GM23248 (cell line): Measurements from ENCODE around the gene SMC6. TPM values are rescaled to one million over a fixed set of nuclear protein-coding genes. Genes with fewer than 3 reads are reported as not detected.

Experiments used
- DNase-seq: peaks from one replicate; pipeline ENCODE4 v3.0.0-alpha.2; 2015
- H2AFZ ChIP-seq: fragments of 200-600 bp; sonication (generic); 2 replicates; pipeline ENCODE4 v1.6.1; 2016; ENCODE audit warnings: antibody characterized with exemption
- H3F3A ChIP-seq: fragments of 200-600 bp; sonication (generic); 2 replicates; pipeline ENCODE4 v1.6.1; 2016; ENCODE audit warnings: mild to moderate bottlenecking, antibody characterized with exemption, mixed run types; ENCODE audit not compliant: insufficient read depth
- H3K27ac ChIP-seq: fragments of 200-600 bp; sonication (generic); 2 replicates; pipeline ENCODE4 v1.5.1; 2016; ENCODE audit warnings: mild to moderate bottlenecking
- H3K27me3 ChIP-seq: fragments of 200-600 bp; sonication (generic); replicated peaks from 2 replicates; pipeline ENCODE4 v1.6.1; 2016; ENCODE audit warnings: mild to moderate bottlenecking; ENCODE audit not compliant: insufficient read depth
- H3K36me3 ChIP-seq: fragments of 200-600 bp; sonication (generic); 2 replicates; pipeline ENCODE4 v1.6.1; 2016; ENCODE audit warnings: low read depth, mild to moderate bottlenecking
- H3K4me1 ChIP-seq: fragments of 200-600 bp; sonication (generic); 2 replicates; pipeline ENCODE4 v1.6.1; 2016; ENCODE audit warnings: mild to moderate bottlenecking; ENCODE audit not compliant: insufficient read depth
- H3K4me2 ChIP-seq: fragments of 200-600 bp; sonication (generic); one replicate; pipeline ENCODE4 v1.6.1; 2016; ENCODE audit warnings: mild to moderate bottlenecking; ENCODE audit not compliant: unreplicated experiment
- H3K4me3 ChIP-seq: fragments of 200-600 bp; sonication (generic); 2 replicates; pipeline ENCODE4 v1.5.1; 2016; ENCODE audit warnings: mild to moderate bottlenecking
- H3K79me2 ChIP-seq: fragments of 200-600 bp; sonication (generic); 2 replicates; pipeline ENCODE4 v1.6.1; 2016; ENCODE audit warnings: mild to moderate bottlenecking; ENCODE audit not compliant: insufficient read depth
- H3K9ac ChIP-seq: fragments of 200-600 bp; sonication (generic); 2 replicates; pipeline ENCODE4 v1.6.1; 2016; ENCODE audit warnings: mild to moderate bottlenecking
- H3K9me2 ChIP-seq: fragments of 200-600 bp; sonication (generic); 2 replicates; pipeline ENCODE4 v1.6.1; 2016; ENCODE audit warnings: mixed run types, mild to moderate bottlenecking, moderate library complexity; ENCODE audit not compliant: insufficient read depth
- H3K9me3 ChIP-seq: fragments of 200-600 bp; sonication (generic); one replicate; pipeline ENCODE4 v1.6.1; 2017; ENCODE audit warnings: low read depth
- H4K20me1 ChIP-seq: fragments of 200-600 bp; sonication (generic); 2 replicates; pipeline ENCODE4 v1.6.0; 2016; ENCODE audit not compliant: insufficient read depth
- EZH2 ChIP-seq: fragments of 200-600 bp; sonication (generic); IDR thresholded peaks from 2 replicates; pipeline ENCODE4 v1.6.1; 2018; ENCODE audit warnings: antibody characterized with exemption, mild to moderate bottlenecking; ENCODE audit not compliant: insufficient read depth, poor library complexity, severe bottlenecking
- EZH2phosphoT487 ChIP-seq: fragments of 200-600 bp; sonication (generic); IDR thresholded peaks from 2 replicates; pipeline ENCODE4 v1.6.1; 2018; ENCODE audit warnings: antibody characterized with exemption, moderate library complexity, mild to moderate bottlenecking, low read depth; ENCODE audit not compliant: insufficient read depth
- WGBS, 2 experiments: methylation state at CpG; one replicate each; pipeline ENCODE4 v1.1.6; 2015 to 2017; ENCODE audit warnings: low lambda C conversion rate in 2 of 2, low coverage in 1 of 2; ENCODE audit errors: missing lambda C conversion rate in 2 of 2; 5-methylcytosine and 5-hydroxymethylcytosine counted together
- in situ Hi-C: fragments of 300-500 bp; cut with MboI; formaldehyde crosslinking; loops from 2 replicates; pipeline ENCODE4 v1.15.0; 2020
- polyA plus RNA-seq: library from polyadenylated mRNA; unstranded; fragments of >200 nt; fragmentation: Nextera tagmentation; extraction: Ambion mirVana; gene quantifications from 2 replicates; pipeline ENCODE4 v1.2.1, GENCODE V29; 2016
- total RNA-seq: library from RNA; depleted of rRNA; stranded (reverse); fragments of >200 nt; shearing (Covaris generic); gene quantifications from 2 replicates; pipeline ENCODE4 v1.2.3, GENCODE V29; 2014

Gene SMC6
- total and polyA plus RNA-seq, 2 experiments from 2014 or later = 20.9 to 22.0 TPM

DNA sequence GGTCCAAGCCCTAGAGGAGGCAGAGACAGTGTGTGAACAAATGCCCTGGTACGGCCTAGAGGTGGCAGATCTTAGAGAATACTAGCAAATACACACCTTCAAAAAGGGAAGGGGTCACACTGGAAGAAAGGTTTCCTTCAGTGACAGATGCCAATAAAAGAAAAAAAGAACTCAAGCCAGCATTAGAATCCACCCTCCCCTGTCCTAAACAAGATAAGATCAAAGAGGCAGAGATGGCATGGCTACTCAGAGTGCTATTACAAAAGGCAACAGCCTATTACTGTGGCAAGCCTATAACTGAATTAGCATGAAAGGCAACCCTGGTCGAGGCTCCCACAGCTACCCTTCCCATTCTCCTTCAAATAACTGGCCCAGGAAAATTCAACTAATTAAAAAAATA lies 69.6 kb downstream of the SMC6 start:
- Histone ChIP-seq H3K36me3 (peaks cover 32% of the 10 kb centered on the region), H3K9me2 (no peaks in the 10 kb centered on the region), H4K20me1 (no peaks in the 10 kb centered on the region), H3K4me2 (no peak overlapping the region), H3F3A (no peaks in the 10 kb centered on the region), H2AFZ (no peak overlapping the region), H3K9me3 (no peaks in the 10 kb centered on the region), H3K79me2 (0 out of 2 replicates have a peak, but pooled peaks cover 3% of the 10 kb centered on the region), H3K4me1 (0 out of 2 replicates have a peak, but pooled peaks cover 4% of the 10 kb centered on the region), H3K4me3 (no peak overlapping the region), H3K27ac (no peak overlapping the region), H3K9ac (no peak overlapping the region), H3K27me3 (no peaks in the 10 kb centered on the region)
- TF ChIP-seq EZH2 (no peak), EZH2phosphoT487 (no peak)
- in situ Hi-C loops = no loop called here
- WGBS, 2 experiments = 84 to 88% methylated on average over 2 of the region's 2 CpGs
- DNase-seq = no peak

DNA sequence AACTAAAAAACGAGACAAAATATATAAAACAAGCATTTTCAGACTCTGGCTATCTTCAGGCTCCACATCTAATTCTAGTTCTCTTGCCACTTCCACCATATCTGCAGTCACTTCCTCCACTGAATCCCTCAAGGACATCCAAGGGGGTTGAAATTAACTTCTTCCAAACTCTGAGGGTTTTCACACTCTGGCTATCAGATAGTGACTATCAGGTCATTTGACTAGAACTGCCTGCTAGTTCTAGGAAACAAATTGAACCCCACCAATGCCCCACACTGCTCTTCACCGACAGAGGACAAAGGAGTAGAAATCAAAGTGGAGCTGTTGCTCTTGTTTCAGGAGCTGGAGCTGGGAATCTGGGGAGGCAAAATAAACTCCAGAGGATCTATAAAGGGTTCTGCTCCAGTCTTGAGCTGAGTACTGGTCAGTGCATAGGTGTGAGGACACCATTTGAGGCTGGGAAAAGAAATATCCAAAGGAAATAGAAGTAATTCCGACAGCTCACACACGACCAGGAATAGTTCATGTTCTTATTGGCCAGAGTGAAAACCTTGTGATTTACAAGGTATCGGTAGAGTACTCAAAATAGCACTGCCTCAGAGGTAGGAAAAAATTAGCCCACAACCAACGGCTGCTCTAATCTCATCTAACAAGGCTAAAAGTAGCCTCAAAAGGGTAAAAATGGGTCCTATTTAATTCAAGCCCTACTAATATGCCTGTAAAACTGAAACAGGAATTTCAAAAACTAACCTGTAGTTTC lies 71.3 kb downstream of the SMC6 start:
- H3K36me3 ChIP-seq = peaks cover 30% of the 10 kb centered on the region; the same call in 1 of the 2 replicates
- no peaks in the 10 kb centered on the region for H3K9me3 ChIP-seq
- H3K9me2 ChIP-seq = no peaks in the 10 kb centered on the region
- DNase-seq = no peak
- no peak overlapping the region for H2AFZ ChIP-seq
- 75 to 76% methylated on average over 6 of the region's 6 CpGs for WGBS, 2 experiments
- no peaks in the 10 kb centered on the region for H4K20me1 ChIP-seq
- H3F3A ChIP-seq = no peaks in the 10 kb centered on the region
- 0 out of 2 replicates have a peak, but pooled peaks cover 3% of the 10 kb centered on the region for H3K79me2 ChIP-seq
- H3K27ac ChIP-seq = no peak overlapping the region
- 0 out of 2 replicates have a peak, but pooled peaks cover 4% of the 10 kb centered on the region for H3K4me1 ChIP-seq
- no peak overlapping the region for H3K4me3 ChIP-seq
- in situ Hi-C loops = no loop called here
- H3K9ac ChIP-seq = no peak overlapping the region
- no peak overlapping the region for H3K4me2 ChIP-seq
- H3K27me3 ChIP-seq = no peaks in the 10 kb centered on the region
- TF ChIP-seq EZH2phosphoT487 (no peak), EZH2 (no peak)

DNA sequence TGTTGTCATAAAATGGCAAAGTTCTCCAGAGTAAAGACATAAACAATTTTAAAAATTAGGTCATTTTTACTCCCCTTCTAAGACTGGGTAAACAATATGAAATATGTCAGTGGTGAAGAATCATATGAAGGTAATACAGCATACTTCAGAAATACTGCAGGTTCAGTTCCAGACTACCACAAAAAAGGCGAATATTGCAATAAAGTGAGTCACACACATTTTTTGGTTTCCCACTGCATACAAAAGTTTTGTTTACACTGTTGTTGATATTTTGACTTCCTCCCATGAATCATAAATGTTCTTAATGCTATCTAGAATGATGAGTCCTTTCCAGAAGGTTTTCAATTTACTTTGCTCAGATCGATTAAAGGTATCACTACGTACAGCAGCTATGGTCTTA lies 73.5 kb downstream of the SMC6 start:
- Histone ChIP-seq H3K79me2 (0 out of 2 replicates have a peak, but pooled peaks cover 3% of the 10 kb centered on the region), H2AFZ (no peak overlapping the region), H3K9me3 (no peaks in the 10 kb centered on the region), H3K9me2 (no peaks in the 10 kb centered on the region), H3K27me3 (no peaks in the 10 kb centered on the region), H3K4me1 (0 out of 2 replicates have a peak, but pooled peaks cover 4% of the 10 kb centered on the region), H3K36me3 (peaks cover 22% of the 10 kb centered on the region), H3F3A (no peaks in the 10 kb centered on the region), H3K4me2 (no peak overlapping the region), H3K9ac (no peak overlapping the region), H3K4me3 (no peak overlapping the region), H3K27ac (no peak overlapping the region), H4K20me1 (no peaks in the 10 kb centered on the region)
- WGBS, 2 experiments = 93 to 97% methylated on average over 3 of the region's 3 CpGs
- DNase-seq = peak; percentile 6
- TF ChIP-seq EZH2phosphoT487 (no peak), EZH2 (no peak)
- in situ Hi-C loops = no loop called here

DNA sequence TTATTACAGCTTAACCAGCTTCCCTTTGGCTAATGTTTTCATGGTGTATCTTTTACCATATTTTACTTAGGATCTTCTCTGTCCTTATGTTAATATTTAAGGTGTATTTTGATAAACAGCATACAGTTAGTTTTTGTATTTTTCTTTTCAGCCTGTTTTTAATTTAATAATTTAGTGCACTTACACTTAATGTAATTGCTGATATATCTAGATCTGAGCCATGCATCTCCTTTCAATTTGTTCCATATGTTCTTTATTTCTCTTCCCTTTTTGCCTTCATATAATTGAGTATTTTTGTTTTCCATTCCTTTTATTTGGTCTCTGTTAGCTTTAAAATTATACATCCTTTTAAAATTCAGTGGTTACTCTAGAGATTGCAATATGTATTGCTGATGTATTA lies 78.8 kb downstream of the SMC6 start:
- no peaks in the 10 kb centered on the region for H3K9me3 ChIP-seq
- no peak overlapping the region for H3K4me2 ChIP-seq
- in situ Hi-C loops = loop anchor here (10.0 kb wide), 1 partner anchor 900 kb away; no protein-coding TSS in a partner anchor
- no peak overlapping the region for H3K9ac ChIP-seq
- TF ChIP-seq EZH2phosphoT487 (no peak), EZH2 (no peak)
- H3K79me2 ChIP-seq = no peaks in the 10 kb centered on the region
- H3K36me3 ChIP-seq = peaks cover 5% of the 10 kb centered on the region
- H3K9me2 ChIP-seq = no peaks in the 10 kb centered on the region
- H3K27me3 ChIP-seq = no peaks in the 10 kb centered on the region
- no peak overlapping the region for H3K4me3 ChIP-seq
- H3F3A ChIP-seq = peaks cover 22% of the 10 kb centered on the region
- H3K4me1 ChIP-seq = peaks cover 5% of the 10 kb centered on the region
- H2AFZ ChIP-seq = no peak overlapping the region
- H3K27ac ChIP-seq = no peak overlapping the region
- H4K20me1 ChIP-seq = no peaks in the 10 kb centered on the region
- DNase-seq = no peak
